SW480 (cell line): ENCODE results near the gene CCNK.

Experiments used
- DNase-seq: peaks from one replicate; pipeline ENCODE4 v3.0.0-alpha.2; 2016; ENCODE audit warnings: low spot score

Gene CCNK

GRCh38 chr14:99507860-99508640, 26.8 kb downstream of the CCNK start:
- no peak for DNase-seq

- no peak for DNase-seq
Measured at GRCh38 chr14:99508896-99509629, 27.9 kb downstream of the CCNK start.

- no peak for DNase-seq
Measured at GRCh38 chr14:99509871-99510555, 28.8 kb downstream of the CCNK start.

- no peak for DNase-seq
Measured at GRCh38 chr14:99510556-99511139, 29.4 kb downstream of the CCNK start.

GRCh38 chr14:99511421-99512109, 30.4 kb downstream of the CCNK start:
- no peak for DNase-seq

GRCh38 chr14:99512110-99512449, 30.9 kb downstream of the CCNK start:
- no peak for DNase-seq

- DNase-seq, result no peak
Measured at GRCh38 chr14:99512571-99513182, 31.5 kb downstream of the CCNK start.

GRCh38 chr14:99513183-99513694, 32.0 kb downstream of the CCNK start:
- no peak for DNase-seq

- DNase-seq, result no peak
Measured at GRCh38 chr14:99513946-99514551, 32.8 kb downstream of the CCNK start.

GRCh38 chr14:99514552-99515300, 33.5 kb downstream of the CCNK start:
- DNase-seq, result no peak

GRCh38 chr14:99515301-99516155, 34.3 kb downstream of the CCNK start:
- no peak for DNase-seq

GRCh38 chr14:99516156-99516870, 35.1 kb downstream of the CCNK start:
- no peak for DNase-seq

- no peak for DNase-seq
Measured at GRCh38 chr14:99516871-99517642, 35.8 kb downstream of the CCNK start.

GRCh38 chr14:99517643-99518381, 36.6 kb downstream of the CCNK start:
- DNase-seq, result no peak

- DNase-seq, result peak; percentile 74
Measured at GRCh38 chr14:99518441-99519346, 37.5 kb downstream of the CCNK start.

- DNase-seq, result no peak
Measured at GRCh38 chr14:99519347-99519881, 38.2 kb downstream of the CCNK start.
